Gastroesophageal sphincter (tissue), 3 donors: ENCODE data around the gene ZDHHC21.

ENCODE experiments used
- CTCF ChIP-seq, 4 experiments: fragments of 200-600 bp in 2 of 4; fragments of 450-650 bp in 2 of 4; sonication (generic) in 1 of 4; IDR thresholded peaks; one replicate each; pipeline ENCODE4 v1.5.1; 2017 to 2019; ENCODE audit warnings: antibody characterized with exemption in 4 of 4, mild to moderate bottlenecking in 2 of 4, moderate library complexity in 2 of 4
- EP300 ChIP-seq: sonication (generic); formaldehyde crosslinking; IDR thresholded peaks from one replicate; pipeline ENCODE4 v1.6.1; 2017; ENCODE audit warnings: antibody characterized with exemption, mild to moderate bottlenecking
- POLR2A ChIP-seq, 2 donors: fragments of 450-650 bp; IDR thresholded peaks; one replicate each; pipeline ENCODE4 v1.6.1; 2017; ENCODE audit warnings: antibody characterized with exemption in 2 of 2, mild to moderate bottlenecking in 2 of 2, moderate library complexity in 1 of 2
- POLR2AphosphoS5 ChIP-seq: sonication (generic); formaldehyde crosslinking; IDR thresholded peaks from one replicate; pipeline ENCODE4 v1.6.1; 2017; ENCODE audit warnings: antibody characterized with exemption

DNA sequence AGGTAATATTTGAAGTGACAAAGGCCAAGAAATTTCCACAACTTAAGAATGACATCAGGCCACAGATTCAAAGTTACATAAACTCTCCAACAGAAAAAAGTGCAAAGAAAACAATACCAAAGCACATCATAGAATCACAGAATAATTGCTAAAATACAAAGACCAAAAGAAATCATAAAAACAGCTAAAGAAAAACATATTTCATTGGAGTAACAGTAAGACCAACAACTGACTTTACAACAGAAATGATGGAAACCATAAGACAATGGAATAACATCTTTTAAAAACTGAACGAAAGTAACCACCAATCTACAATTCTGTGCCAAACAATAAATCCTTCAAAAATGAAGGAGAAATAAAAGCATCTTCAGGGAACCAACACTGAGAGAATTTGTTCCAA, 38.3 kb downstream of the ZDHHC21 start:
- TF ChIP-seq CTCF (IDR thresholded peaks at IDR 0.05) (no peak), POLR2AphosphoS5 (no peak), POLR2A (IDR thresholded peaks at IDR 0.05) (no peak), EP300 (no peak)
